GM04503 (cell line): Measurements from ENCODE around the gene RAVER1.
"Not testable (repeated sequence)": the region's sequence is repeated elsewhere in the genome, so short reads cannot be mapped to it uniquely, and the experiment has no call there.

ENCODE experiments used
- DNase-seq: peaks from one replicate; pipeline ENCODE4 v3.0.0-alpha.2; 2012; ENCODE audit warnings: low read depth

RAVER1 gene

DNA sequence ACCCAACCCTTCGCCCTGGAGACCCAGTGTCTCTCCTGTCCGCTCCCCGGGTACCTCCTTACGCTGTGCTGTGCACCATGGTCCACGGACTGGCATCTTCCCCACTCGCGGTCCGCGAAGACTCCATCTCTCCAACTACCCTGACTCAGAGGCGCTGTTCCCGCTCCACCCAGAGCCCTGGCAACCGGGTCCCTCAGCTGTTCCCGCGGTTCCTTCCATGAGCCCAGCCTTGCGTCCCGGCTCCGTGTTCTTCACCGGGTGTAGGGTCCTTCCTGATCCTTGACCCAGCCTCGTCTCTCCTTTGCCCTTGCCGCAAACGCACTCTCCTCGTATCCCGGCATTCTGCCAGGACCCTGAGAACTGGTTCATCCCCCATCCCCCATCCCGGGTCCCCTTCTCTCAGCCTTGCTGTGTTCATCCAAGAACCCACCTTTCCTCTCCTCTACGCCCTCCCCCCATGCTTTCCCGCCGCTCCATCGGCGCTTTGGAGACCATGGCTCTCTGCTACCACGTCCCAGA lies 42.9 kb downstream of the RAVER1 start:
- no peak for DNase-seq

DNA sequence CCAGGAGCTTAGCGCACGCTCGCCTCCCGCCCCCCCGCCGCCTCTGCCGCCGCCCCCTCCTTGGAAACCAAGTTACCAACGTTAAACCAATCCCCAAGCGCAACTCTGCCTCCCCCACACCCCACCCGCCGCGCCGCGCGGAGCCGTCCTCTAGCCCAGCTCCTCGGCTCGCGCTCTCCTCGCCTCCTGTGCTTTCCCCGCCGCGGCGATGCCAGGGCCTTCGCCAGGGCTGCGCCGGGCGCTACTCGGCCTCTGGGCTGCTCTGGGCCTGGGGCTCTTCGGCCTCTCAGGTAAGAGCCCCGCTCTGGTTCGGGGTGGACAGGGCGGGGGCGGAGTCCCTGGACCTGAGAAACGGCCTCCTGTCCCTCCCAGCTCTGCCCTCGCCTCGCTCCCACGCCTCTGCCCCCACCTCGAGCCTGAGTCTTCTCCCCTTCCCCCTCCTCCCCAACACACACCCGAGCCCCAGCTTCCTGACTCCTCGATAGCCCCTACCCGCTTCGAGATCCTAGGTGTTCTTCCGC lies 43.4 kb downstream of the RAVER1 start, which contains the start of gene ICAM5:
Gene ICAM5, plus strand, starts transcription at position 117 of the 521 bp plus-strand sequence. Its CDS starts 92 bp downstream, at position 209.
- no peak for DNase-seq

DNA sequence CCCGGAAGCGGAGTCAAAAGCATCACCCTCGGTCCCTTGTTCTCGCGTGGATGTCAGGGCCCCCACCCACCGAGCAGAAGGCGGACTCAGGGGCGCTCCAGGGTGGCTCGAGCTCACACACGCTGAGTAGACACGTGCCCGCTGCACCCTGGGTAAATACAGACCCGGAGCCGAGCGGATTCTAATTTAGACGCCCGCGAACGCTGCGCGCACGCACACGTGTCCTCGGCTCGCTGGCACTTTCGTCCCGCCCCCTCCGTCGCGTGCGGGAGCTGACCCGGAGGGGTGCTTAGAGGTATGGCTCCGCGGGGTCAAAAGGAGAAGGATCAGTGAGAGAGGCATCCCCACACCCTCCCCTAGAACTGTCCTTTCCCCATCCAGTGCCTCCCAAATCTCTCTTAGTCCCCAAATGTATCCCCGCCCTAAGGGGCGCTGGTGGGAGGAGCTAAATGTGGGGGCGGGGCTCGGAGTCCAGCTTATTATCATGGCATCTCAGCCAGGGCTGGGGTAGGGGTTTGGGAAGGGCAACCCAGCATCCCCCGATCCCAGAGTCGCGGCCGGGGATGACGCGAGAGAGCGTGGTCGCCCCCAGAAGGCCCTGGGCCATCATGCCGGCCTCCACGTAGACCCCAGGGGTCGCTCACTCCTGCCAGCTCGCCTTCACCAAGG lies 44.0 kb downstream of the RAVER1 start:
- no peak for DNase-seq

DNA sequence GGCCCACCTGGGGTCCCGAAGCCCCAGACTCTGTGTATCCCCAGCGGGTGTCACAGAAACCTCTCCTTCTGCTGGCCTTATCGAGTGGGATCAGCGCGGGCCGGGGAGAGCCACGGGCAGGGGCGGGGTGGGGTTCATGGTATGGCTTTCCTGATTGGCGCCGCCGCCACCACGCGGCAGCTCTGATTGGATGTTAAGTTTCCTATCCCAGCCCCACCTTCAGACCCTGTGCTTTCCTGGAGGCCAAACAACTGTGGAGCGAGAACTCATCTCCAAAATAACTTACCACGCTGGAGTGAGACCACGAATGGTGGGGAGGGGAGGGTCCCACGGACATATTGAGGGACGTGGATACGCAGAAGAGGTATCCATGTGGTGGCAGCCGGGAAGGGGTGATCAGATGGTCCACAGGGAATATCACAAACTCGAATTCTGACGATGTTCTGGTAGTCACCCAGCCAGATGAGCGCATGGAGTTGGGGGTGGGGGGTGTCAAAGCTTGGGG lies 44.6 kb downstream of the RAVER1 start:
- no peak for DNase-seq

DNA sequence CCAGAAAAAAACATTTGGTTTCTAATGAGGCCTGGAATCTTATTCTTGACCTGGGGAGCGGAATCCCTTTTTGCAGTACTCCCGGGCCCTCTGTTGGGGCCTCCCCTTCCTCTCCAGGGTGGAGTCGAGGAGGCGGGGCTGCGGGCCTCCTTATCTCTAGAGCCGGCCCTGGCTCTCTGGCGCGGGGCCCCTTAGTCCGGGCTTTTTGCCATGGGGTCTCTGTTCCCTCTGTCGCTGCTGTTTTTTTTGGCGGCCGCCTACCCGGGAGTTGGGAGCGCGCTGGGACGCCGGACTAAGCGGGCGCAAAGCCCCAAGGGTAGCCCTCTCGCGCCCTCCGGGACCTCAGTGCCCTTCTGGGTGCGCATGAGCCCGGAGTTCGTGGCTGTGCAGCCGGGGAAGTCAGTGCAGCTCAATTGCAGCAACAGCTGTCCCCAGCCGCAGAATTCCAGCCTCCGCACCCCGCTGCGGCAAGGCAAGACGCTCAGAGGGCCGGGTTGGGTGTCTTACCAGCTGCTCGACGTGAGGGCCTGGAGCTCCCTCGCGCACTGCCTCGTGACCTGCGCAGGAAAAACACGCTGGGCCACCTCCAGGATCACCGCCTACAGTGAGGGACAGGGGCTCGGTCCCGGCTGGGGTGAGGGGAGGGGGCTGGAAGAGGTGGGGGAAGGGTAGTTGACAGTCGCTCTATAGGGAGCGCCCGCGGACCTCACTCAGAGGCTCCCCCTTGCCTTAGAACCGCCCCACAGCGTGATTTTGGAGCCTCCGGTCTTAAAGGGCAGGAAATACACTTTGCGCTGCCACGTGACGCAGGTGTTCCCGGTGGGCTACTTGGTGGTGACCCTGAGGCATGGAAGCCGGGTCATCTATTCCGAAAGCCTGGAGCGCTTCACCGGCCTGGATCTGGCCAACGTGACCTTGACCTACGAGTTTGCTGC lies 46.3 kb downstream of the RAVER1 start, which contains the start of gene ICAM4:
Gene ICAM4, plus strand, starts transcription at position 153 of the 935 bp plus-strand sequence. Its CDS starts 58 bp downstream, at position 211.
- DNase-seq: no peak

DNA sequence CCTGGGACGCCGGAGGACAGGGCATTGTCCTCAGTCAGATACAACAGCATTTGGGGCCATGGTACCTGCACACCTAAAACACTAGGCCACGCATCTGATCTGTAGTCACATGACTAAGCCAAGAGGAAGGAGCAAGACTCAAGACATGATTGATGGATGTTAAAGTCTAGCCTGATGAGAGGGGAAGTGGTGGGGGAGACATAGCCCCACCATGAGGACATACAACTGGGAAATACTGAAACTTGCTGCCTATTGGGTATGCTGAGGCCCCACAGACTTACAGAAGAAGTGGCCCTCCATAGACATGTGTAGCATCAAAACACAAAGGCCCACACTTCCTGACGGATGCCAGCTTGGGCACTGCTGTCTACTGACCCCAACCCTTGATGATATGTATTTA lies 47.9 kb downstream of the RAVER1 start:
- no peak for DNase-seq

DNA sequence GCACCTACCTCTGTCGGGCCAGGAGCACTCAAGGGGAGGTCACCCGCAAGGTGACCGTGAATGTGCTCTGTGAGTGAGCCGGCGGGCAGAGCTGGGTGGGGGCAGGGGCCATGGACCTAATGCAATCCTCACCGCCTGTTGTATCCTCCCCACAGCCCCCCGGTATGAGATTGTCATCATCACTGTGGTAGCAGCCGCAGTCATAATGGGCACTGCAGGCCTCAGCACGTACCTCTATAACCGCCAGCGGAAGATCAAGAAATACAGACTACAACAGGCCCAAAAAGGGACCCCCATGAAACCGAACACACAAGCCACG lies 48.4 kb downstream of the RAVER1 start:
- DNase-seq: no peak

DNA sequence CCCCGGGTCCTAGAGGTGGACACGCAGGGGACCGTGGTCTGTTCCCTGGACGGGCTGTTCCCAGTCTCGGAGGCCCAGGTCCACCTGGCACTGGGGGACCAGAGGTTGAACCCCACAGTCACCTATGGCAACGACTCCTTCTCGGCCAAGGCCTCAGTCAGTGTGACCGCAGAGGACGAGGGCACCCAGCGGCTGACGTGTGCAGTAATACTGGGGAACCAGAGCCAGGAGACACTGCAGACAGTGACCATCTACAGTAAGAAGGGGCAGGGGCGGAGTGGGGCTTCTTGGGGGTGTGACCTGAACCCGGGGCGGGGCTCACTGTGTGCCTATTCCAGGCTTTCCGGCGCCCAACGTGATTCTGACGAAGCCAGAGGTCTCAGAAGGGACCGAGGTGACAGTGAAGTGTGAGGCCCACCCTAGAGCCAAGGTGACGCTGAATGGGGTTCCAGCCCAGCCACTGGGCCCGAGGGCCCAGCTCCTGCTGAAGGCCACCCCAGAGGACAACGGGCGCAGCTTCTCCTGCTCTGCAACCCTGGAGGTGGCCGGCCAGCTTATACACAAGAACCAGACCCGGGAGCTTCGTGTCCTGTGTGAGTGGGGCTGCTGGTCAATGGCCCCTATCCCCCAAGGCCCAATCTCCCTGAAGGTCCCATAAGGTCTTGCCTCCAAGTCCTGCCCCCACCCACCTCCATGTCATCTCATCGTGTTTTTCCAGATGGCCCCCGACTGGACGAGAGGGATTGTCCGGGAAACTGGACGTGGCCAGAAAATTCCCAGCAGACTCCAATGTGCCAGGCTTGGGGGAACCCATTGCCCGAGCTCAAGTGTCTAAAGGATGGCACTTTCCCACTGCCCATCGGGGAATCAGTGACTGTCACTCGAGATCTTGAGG lies 49.0 kb downstream of the RAVER1 start:
- DNase-seq: no peak

DNA sequence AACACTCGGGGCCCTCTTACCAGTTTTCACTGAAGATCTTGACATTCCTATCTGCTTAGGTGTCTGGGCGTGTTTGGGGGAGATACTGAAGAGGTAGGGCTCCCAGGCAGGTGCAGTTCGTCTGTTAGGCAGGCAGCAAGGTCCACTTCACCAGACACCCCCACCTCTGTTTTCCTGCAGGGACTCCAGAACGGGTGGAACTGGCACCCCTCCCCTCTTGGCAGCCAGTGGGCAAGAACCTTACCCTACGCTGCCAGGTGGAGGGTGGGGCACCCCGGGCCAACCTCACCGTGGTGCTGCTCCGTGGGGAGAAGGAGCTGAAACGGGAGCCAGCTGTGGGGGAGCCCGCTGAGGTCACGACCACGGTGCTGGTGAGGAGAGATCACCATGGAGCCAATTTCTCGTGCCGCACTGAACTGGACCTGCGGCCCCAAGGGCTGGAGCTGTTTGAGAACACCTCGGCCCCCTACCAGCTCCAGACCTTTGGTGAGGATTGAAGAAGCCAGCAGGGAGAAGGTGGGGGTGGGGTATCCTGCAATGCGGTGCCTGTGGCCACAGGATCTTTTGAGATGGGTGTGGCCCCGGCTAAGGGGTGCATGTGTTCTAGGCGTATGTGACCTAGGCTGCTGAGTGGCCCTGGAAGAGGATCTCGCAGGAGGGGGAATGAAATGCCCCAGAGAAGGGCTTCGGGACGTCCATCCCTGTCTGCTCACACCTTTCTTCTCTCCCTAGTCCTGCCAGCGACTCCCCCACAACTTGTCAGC lies 49.8 kb downstream of the RAVER1 start:
- DNase-seq: no peak

DNA sequence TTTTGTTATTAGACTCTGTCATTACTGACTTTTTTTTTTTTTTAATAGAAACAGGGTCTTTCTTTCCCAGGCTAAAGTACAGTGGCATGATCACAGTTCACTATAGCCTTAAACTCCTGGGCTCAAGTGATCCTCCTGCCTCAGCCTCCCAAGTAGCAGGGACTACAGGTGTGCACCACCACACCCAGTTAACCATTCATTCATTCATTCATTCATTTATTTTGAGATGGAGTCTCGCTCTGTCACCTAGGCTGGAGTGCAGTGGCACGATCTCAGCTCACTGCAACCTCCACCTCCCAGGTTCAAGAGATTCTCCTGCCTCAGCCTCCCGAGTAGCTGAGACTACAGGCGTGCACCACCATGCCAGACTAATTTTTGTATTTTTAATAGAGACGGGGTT lies 51.3 kb downstream of the RAVER1 start:
- DNase-seq: not testable (repeated sequence)

DNA sequence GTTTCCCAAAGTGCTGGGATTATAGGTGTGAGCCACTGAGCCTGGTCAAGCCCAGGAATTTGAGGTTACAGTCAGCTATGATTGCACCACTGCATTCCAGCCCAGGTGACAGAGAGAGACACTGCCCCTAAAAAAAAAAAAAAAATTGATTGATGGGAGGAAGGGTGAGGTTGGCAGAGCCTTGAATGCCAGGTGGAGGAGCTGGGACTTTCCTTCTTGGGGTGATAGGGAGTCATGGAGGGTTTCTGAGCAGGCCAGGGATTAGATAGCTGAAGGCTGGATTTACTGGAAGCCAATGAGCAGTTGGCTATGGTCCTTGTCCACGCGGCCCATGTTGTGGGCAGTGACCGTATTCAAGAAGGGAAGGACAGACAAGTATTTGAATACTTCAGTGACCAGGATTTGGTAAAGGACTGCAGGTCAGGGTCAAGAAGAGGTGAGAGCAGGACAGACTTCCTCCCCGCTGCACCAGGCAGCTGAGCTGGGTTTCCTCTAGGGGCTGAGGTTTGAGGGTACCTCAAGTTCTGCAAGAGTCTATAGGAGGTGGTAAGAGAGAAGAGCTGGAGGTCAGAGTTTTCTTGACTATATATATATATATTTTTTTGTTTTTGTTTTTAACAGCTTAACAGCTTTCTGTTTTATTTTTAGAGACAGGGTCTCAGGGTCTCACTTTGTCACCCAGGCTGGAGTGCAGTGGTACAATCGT lies 53.4 kb downstream of the RAVER1 start:
- no peak for DNase-seq

DNA sequence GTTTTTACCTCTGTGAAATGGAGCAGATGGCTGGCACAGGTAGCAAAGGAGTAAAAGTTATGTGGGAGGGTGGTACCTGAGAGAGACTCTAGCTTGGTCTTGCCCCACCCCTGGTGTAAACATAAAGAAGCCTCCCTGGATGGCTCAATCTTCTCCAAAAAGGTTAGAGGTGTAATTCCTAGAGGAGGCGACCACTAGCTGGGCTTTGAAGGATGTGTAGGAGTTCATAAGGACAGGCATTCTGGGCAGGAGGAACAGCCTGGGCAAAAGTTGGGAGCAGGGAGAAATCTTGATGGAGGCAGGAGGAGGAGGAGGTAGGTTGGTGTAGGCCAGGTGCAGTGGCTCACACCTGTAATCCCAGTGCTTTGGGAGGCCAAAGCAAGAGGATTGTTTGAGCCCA lies 54.4 kb downstream of the RAVER1 start:
- DNase-seq: no peak

DNA sequence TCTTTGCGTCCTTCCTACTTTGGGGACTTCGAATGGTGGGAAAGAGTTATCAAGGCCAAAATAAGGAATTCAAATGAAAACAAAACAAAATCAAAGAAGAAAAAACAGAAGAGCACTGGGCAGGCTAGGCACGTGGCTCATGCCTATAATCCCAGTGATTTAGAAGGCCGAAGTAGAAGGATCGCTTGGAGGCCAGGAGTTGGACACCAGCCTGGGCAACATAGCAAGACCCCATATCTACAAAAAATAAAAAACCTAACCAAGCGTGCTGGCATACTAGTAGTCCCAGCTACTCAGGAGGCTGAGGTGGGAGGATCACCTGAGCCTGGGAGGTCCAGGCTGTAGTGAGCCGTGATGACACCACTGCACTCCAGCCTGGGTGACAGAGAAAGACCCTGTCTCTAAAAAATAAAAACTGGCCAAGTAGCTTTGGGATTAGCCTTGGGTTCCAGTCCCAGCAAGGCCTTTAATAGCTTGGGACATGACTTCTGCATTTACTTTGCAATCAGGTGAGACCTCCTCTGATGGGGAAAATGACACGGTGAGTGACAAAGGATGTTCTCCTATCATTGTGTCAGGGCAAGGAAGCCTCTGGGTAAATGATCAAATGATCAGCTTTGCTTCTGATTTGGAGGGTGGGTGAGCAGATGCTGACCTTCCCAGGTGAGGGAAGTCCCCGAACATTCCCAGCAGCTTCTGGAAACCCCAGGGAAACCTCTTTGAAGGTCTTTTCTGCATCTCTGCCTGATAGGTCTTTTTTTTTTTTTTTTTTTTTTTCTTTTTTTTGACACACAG lies 55.3 kb downstream of the RAVER1 start:
- no peak for DNase-seq

DNA sequence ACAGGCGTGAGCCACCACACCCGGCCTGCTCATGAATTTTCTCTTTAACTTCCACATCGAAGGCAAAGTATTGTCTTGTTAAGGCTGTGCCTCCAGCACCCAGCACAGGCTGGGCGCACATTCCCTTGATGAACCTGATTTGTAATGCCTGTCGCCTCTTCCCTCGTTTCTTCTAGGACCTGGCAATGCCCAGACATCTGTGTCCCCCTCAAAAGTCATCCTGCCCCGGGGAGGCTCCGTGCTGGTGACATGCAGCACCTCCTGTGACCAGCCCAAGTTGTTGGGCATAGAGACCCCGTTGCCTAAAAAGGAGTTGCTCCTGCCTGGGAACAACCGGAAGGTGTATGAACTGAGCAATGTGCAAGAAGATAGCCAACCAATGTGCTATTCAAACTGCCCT lies 58.7 kb downstream of the RAVER1 start:
- DNase-seq: no peak

DNA sequence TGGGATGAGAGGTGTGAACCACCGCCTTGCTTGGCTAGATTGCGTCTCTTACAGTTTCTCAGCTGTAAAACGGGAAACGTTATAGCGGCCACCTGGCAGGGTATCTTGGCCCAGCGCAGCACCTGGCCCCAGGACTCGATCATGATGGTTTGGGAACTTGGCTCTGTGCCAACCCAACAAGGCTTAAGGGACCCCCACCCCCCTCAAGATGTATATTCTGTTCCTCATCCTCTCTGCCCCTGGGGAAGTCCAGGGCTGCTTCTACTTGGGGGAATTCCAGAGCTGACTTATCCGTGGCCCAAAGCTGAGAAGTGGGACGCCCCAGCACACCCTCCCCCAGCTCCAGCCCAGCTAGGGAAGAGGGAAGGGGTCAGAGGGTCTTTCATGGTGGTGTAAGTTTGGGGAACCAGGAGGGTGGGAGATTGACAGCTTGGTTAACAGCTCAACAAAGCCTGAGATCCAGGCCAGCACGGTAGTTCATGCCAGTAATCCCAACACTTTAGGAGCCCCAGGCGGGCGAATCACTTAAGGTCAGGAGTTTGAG lies 61.7 kb downstream of the RAVER1 start:
- no peak for DNase-seq

DNA sequence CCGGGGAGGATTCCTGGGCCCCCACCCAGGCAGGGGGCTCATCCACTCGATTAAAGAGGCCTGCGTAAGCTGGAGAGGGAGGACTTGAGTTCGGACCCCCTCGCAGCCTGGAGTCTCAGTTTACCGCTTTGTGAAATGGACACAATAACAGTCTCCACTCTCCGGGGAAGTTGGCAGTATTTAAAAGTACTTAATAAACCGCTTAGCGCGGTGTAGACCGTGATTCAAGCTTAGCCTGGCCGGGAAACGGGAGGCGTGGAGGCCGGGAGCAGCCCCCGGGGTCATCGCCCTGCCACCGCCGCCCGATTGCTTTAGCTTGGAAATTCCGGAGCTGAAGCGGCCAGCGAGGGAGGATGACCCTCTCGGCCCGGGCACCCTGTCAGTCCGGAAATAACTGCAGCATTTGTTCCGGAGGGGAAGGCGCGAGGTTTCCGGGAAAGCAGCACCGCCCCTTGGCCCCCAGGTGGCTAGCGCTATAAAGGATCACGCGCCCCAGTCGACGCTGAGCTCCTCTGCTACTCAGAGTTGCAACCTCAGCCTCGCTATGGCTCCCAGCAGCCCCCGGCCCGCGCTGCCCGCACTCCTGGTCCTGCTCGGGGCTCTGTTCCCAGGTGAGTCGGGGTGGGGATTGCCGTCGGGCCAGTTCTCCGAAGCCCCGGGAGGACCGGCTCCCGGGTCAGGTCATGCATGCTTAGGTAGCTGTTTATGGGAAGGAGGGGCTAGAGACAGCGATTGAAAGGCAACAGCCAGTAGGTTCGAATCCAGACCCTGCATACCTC lies 62.5 kb downstream of the RAVER1 start, which contains the start of gene ICAM1:
Gene ICAM1, plus strand, starts transcription at position 505 of the 779 bp plus-strand sequence. Its CDS starts 40 bp downstream, at position 545.
- no peak for DNase-seq

DNA sequence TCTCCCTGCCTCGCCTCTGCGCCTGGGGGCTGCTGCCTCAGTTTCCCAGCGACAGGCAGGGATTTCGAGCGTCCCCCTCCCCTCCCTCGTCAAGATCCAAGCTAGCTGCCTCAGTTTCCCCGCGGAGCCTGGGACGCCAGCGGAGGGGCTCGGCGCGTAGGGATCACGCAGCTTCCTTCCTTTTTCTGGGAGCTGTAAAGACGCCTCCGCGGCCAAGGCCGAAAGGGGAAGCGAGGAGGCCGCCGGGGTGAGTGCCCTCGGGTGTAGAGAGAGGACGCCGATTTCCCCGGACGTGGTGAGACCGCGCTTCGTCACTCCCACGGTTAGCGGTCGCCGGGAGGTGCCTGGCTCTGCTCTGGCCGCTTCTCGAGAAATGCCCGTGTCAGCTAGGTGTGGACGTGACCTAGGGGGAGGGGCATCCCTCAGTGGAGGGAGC lies 63.1 kb downstream of the RAVER1 start:
- DNase-seq: no peak
